Measurements from ENCODE around the gene ANKRD9.

The ANKRD9 gene

DNA sequence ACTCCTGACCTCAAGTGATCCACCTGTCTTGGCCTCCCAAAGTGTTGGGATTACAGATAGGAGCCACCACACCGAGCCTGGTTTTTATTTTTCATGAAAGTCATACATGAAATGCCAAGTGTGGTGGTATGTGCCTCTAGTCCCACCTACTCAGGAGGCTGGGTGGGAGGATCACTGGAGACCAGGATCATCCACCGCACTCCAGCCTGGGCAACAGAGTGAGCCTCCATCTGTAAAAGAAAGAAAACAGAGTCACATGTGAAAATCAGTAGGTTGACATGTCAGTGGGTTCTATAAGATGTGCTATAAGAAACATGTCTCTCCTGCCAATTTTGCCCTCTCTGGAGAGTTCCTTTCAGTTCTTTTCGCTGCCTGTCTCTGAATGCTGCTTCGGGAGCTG, 28.2 kb downstream of the ANKRD9 start:
- Histone ChIP-seq H3K27me3 (ENCODE audit: control insufficient read depth, insufficient read depth, low read length) (no peaks in the 10 kb centered on the region), H3K9me3 (ENCODE audit: control insufficient read depth, insufficient read depth, low read length) (no peaks in the 10 kb centered on the region), H3K27ac (ENCODE audit: low read depth, low read length) (no peak overlapping the region), H3K36me3 (ENCODE audit: control insufficient read depth, insufficient read depth, low read length) (no peaks in the 10 kb centered on the region), H3K4me1 (ENCODE audit: control insufficient read depth, insufficient read depth, low read length) (no peaks in the 10 kb centered on the region), H3K4me3 (ENCODE audit: low read depth, low read length) (no peak overlapping the region), H3K9ac (ENCODE audit: low read depth, low read length) (no peak overlapping the region)

DNA sequence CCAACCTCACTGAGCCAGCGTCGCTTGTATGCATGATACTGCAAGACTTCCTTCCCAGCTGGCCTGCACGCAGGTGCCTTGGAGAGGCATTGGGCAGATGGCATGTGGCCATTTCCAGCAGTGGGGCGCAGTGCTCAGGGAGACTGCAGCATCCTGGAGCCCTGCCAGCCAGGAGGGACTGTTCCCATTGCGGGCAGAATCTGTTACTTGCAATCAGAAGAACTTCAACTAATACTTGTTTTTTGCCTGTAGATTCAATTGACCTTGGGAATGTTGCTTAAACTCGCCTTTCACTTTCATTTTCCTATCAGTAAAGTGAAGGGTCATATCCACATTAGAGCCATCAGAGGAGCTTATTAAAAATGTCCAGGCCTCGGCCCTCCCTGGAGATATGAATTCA, 29.8 kb downstream of the ANKRD9 start:
- H3K27ac ChIP-seq (ENCODE audit: low read depth, low read length), result no peak overlapping the region

DNA sequence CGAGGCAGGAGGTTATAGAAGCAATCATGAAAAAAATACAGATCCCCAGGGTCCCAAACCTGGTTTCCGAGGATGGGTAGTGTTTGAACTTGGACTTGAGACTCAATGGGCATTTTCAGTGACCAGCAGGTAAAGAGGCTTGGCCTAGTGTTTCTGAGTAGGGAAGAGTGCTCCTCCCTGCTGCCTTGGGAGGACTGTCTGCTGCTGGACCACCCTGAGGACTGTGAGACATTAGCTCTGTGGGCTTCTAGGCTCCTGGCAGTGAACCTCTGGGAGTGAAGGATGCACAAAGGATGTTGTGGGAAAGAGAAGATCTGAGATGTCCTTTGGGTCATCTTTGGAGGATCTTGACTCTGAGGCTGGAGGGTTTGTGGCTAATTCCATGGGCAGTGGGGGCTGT, 30.5 kb downstream of the ANKRD9 start:
- Histone ChIP-seq H3K27me3 (ENCODE audit: control insufficient read depth, insufficient read depth, low read length) (no peaks in the 10 kb centered on the region), H3K4me1 (ENCODE audit: control insufficient read depth, insufficient read depth, low read length) (no peaks in the 10 kb centered on the region), H3K36me3 (ENCODE audit: control insufficient read depth, insufficient read depth, low read length) (no peaks in the 10 kb centered on the region), H3K9ac (ENCODE audit: low read depth, low read length) (no peak overlapping the region), H3K9me3 (ENCODE audit: control insufficient read depth, insufficient read depth, low read length) (no peaks in the 10 kb centered on the region), H3K27ac (ENCODE audit: low read depth, low read length) (no peak overlapping the region), H3K4me3 (ENCODE audit: low read depth, low read length) (no peak overlapping the region)

More for the DNA sequence above, 29.8 kb downstream of the ANKRD9 start:
- Histone ChIP-seq H3K27me3 (ENCODE audit: control insufficient read depth, insufficient read depth, low read length) (no peaks in the 10 kb centered on the region), H3K36me3 (ENCODE audit: control insufficient read depth, insufficient read depth, low read length) (no peaks in the 10 kb centered on the region), H3K9ac (ENCODE audit: low read depth, low read length) (no peak overlapping the region), H3K4me3 (ENCODE audit: low read depth, low read length) (no peak overlapping the region), H3K9me3 (ENCODE audit: control insufficient read depth, insufficient read depth, low read length) (no peaks in the 10 kb centered on the region), H3K4me1 (ENCODE audit: control insufficient read depth, insufficient read depth, low read length) (no peaks in the 10 kb centered on the region)

DNA sequence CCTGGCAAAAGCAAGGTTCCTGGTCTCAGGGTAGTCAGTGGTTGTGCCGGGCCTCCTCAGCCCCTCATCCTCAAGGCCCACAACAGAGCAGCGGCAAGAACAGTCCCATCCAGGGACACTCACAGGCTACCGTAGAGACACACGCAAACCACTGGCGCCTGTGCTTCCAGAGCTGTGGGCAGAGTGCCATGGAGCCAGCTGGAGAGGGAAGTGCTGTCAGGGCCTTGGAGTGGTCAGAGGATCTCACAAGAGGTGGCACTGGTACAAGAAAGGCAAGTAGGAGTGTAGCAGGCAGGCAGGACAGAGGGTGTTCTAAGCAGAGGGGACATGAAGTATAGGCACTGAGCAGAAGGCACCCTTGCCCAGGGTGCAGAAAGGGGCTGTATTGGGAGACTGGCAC, 34.6 kb downstream of the ANKRD9 start:
- Histone ChIP-seq H3K36me3 (ENCODE audit: control insufficient read depth, insufficient read depth, low read length) (no peaks in the 10 kb centered on the region), H3K9me3 (ENCODE audit: control insufficient read depth, insufficient read depth, low read length) (no peaks in the 10 kb centered on the region), H3K27ac (ENCODE audit: low read depth, low read length) (no peak overlapping the region), H3K4me1 (ENCODE audit: control insufficient read depth, insufficient read depth, low read length) (no peaks in the 10 kb centered on the region), H3K4me3 (ENCODE audit: low read depth, low read length) (no peak overlapping the region), H3K27me3 (ENCODE audit: control insufficient read depth, insufficient read depth, low read length) (no peaks in the 10 kb centered on the region), H3K9ac (ENCODE audit: low read depth, low read length) (no peak overlapping the region)

DNA sequence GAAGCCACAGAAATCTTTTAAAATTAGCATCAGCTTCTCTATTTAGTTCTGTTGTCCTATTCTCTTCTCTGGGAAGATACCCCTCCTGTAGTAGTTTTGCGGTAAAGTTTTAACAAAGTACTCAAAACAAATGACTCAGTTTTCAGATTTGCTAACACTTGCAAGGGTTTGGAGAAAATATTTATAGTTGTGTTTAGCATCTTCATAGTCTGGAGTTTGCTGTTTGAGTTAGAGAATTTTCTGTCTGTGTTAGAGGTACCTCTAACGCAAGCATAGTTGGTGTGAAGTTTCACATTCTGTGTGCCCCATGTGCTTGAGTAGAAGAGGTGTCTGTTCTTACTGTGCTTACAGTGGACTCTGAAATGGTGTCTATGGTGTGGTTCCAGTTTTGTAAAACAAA, 36.0 kb downstream of the ANKRD9 start:
- Histone ChIP-seq H3K27ac (ENCODE audit: low read depth, low read length) (no peak overlapping the region), H3K9ac (ENCODE audit: low read depth, low read length) (no peak overlapping the region), H3K36me3 (ENCODE audit: control insufficient read depth, insufficient read depth, low read length) (no peaks in the 10 kb centered on the region), H3K4me3 (ENCODE audit: low read depth, low read length) (no peak overlapping the region), H3K27me3 (ENCODE audit: control insufficient read depth, insufficient read depth, low read length) (no peaks in the 10 kb centered on the region), H3K9me3 (ENCODE audit: control insufficient read depth, insufficient read depth, low read length) (no peaks in the 10 kb centered on the region), H3K4me1 (ENCODE audit: control insufficient read depth, insufficient read depth, low read length) (no peaks in the 10 kb centered on the region)

DNA sequence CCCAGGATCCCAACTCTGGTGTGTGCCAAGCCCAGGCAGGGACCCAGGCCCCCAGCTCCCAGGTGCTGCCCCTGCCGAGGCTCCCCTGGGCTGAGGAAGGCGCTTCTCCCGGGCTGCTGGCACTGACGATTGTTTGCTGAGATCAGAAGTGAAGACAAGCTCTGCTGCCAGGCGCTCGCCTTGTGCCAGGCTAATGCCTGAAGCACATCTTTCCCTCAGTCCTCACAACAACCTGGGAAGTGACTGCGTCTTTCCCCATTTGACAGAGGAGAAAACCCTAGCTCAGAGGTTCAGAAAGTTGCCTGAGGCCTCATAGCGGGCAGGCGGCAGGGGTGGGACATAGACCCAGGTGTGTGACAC, 36.8 kb downstream of the ANKRD9 start:
- H3K9ac ChIP-seq (ENCODE audit: low read depth, low read length), result no peak overlapping the region
- H3K9me3 ChIP-seq (ENCODE audit: control insufficient read depth, insufficient read depth, low read length), result no peaks in the 10 kb centered on the region
- no peaks in the 10 kb centered on the region for H3K4me1 ChIP-seq (ENCODE audit: control insufficient read depth, insufficient read depth, low read length)
- H3K27ac ChIP-seq (ENCODE audit: low read depth, low read length), result no peak overlapping the region
- H3K4me3 ChIP-seq (ENCODE audit: low read depth, low read length), result no peak overlapping the region
- H3K36me3 ChIP-seq (ENCODE audit: control insufficient read depth, insufficient read depth, low read length), result no peaks in the 10 kb centered on the region
- no peaks in the 10 kb centered on the region for H3K27me3 ChIP-seq (ENCODE audit: control insufficient read depth, insufficient read depth, low read length)

DNA sequence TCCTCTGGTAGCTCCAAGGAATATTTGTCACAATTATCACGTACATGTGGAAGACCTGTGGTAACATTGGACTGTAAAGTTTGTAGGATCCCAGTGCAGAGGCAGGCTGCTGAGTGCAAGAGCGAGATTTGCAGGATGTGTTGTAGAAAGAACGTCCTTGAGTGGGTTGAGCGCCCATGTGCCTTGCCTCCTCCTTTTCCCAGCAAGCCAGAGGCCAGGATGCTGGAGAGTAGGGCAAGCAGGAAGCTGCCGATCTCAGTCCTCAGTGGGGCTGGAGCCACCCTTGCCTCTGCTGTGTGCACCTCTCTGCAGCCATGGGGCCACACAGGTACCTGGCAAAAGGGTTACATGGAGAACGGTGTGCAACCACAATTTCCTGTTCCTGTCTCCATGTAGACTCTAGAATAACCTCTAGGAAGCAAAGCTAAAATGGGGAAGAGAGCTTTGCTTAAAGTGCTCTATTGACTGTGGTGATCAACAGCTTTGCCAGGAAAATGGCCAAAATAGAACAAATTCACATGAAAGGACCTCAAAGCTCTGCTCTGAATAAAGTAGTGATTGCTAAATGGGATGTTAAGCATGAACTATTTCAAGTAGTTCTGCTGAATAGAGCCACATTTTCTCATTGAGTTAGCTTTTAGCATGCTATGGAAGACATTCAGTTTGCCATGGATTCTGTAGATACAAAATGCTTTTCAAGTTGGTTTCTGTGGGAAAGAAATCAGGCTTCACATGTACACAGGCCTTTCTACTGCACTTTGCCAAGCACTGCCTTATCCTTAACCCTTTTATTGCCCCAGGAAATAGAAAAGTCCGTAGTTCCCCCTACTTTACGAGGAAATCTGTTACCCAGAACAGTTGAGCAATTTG, 37.4 kb downstream of the ANKRD9 start:
- no peaks in the 10 kb centered on the region for H3K36me3 ChIP-seq (ENCODE audit: control insufficient read depth, insufficient read depth, low read length)
- no peaks in the 10 kb centered on the region for H3K27me3 ChIP-seq (ENCODE audit: control insufficient read depth, insufficient read depth, low read length)
- no peaks in the 10 kb centered on the region for H3K4me1 ChIP-seq (ENCODE audit: control insufficient read depth, insufficient read depth, low read length)
- no peak overlapping the region for H3K4me3 ChIP-seq (ENCODE audit: low read depth, low read length)
- H3K9me3 ChIP-seq (ENCODE audit: control insufficient read depth, insufficient read depth, low read length), result no peaks in the 10 kb centered on the region
- H3K27ac ChIP-seq (ENCODE audit: low read depth, low read length), result no peak overlapping the region
- H3K9ac ChIP-seq (ENCODE audit: low read depth, low read length), result no peak overlapping the region

DNA sequence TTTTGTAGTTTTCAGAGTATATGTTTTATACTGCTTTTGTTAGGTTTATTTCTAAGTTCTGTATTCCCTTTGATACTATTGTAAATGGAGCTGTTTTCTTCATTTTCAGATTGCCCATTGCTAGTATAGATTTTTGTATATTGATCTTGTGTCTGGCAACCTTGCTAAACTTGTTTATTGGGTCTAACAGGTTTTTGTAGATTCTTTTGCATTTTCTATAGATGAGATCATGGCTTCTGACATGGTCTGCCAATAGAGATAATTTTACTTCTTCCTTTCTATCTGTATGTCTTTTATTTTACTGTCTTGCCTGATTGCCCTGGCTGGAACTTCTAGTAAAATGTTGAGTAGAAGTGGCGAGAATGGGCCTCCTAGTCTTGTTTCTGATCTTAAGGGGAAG, 40.3 kb downstream of the ANKRD9 start:
- Histone ChIP-seq H3K36me3 (ENCODE audit: control insufficient read depth, insufficient read depth, low read length) (peaks cover 11% of the 10 kb centered on the region; the same call in 1 of the 2 replicates), H3K9me3 (ENCODE audit: control insufficient read depth, insufficient read depth, low read length) (no peaks in the 10 kb centered on the region), H3K9ac (ENCODE audit: low read depth, low read length) (no peak overlapping the region), H3K27me3 (ENCODE audit: control insufficient read depth, insufficient read depth, low read length) (no peaks in the 10 kb centered on the region), H3K4me1 (ENCODE audit: control insufficient read depth, insufficient read depth, low read length) (no peaks in the 10 kb centered on the region), H3K27ac (ENCODE audit: low read depth, low read length) (no peak overlapping the region), H3K4me3 (ENCODE audit: low read depth, low read length) (no peak overlapping the region)

DNA sequence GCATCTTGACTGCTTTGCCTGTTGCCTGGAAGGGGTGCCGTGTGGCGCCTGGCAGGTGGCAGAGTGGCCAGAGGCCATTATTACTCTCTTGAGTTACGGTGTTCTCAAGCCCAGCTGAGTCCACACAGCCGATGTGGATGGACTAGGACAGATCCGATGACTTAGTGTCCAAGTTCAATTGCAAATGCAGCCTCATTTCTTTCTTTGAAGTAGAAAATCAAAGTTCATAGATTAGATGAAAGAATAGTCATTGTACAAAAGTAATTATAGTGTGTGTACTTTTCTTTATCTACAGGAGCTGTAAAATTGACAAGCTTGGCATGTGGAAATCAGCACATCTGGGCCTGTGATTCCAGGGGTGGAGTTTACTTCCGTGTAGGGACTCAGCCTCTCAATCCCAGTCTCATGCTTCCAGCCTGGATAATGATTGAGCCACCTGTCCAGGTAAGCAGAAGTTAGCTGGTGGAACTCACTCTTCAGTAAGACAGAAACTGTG, 44.7 kb downstream of the ANKRD9 start:
- Histone ChIP-seq H3K36me3 (ENCODE audit: control insufficient read depth, insufficient read depth, low read length) (peaks cover 11% of the 10 kb centered on the region; the same call in 1 of the 2 replicates), H3K4me1 (ENCODE audit: control insufficient read depth, insufficient read depth, low read length) (no peaks in the 10 kb centered on the region), H3K9me3 (ENCODE audit: control insufficient read depth, insufficient read depth, low read length) (no peaks in the 10 kb centered on the region), H3K27me3 (ENCODE audit: control insufficient read depth, insufficient read depth, low read length) (no peaks in the 10 kb centered on the region), H3K27ac (ENCODE audit: low read depth, low read length) (no peak overlapping the region), H3K9ac (ENCODE audit: low read depth, low read length) (no peak overlapping the region), H3K4me3 (ENCODE audit: low read depth, low read length) (no peak overlapping the region)

DNA sequence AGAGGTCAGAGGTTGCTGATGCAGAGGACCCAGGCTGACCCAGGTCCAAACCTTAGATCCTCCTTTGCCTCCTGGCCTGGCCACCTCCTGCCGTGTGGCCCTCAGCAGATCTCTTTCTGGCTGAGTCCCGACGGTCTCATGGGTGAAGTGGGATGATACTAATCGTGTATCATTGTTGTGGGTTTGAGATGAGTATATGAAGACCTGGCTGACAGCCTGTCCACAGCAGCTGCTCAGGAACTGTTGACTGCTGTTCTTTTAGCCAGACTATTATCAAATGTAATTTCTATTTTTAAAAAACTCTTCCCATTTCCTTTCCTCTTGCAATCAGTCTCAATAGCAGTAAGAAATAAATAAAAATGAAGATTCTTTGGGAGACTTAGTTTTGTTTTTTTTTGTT, 45.6 kb downstream of the ANKRD9 start:
- H3K27ac ChIP-seq (ENCODE audit: low read depth, low read length), result no peak overlapping the region
- no peak overlapping the region for H3K4me3 ChIP-seq (ENCODE audit: low read depth, low read length)
- no peak overlapping the region for H3K9ac ChIP-seq (ENCODE audit: low read depth, low read length)
- H3K36me3 ChIP-seq (ENCODE audit: control insufficient read depth, insufficient read depth, low read length), result peaks cover 11% of the 10 kb centered on the region; the same call in 1 of the 2 replicates
- no peaks in the 10 kb centered on the region for H3K4me1 ChIP-seq (ENCODE audit: control insufficient read depth, insufficient read depth, low read length)
- no peaks in the 10 kb centered on the region for H3K27me3 ChIP-seq (ENCODE audit: control insufficient read depth, insufficient read depth, low read length)
- no peaks in the 10 kb centered on the region for H3K9me3 ChIP-seq (ENCODE audit: control insufficient read depth, insufficient read depth, low read length)

DNA sequence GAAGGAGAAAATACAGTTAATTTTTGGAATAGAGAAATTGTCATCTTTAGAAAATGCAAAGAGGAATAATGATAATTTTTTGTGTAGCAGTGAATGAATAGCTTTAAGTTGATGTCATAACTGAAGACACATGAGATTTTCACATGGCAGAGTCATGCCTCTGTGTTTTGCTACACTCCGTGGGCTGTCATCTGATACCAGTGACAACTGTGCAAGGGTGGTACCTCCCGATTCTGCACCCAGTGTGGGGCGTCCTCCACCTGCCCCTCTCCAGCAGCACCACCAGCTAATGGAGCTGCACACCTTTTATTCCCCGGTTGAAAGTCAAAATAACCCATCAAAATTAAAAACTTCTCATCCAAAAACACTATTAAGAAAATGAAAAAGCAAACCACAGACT, 47.2 kb downstream of the ANKRD9 start:
- H3K4me3 ChIP-seq (ENCODE audit: low read depth, low read length), result no peak overlapping the region
- H3K27ac ChIP-seq (ENCODE audit: low read depth, low read length), result no peak overlapping the region
- no peak overlapping the region for H3K9ac ChIP-seq (ENCODE audit: low read depth, low read length)
- H3K9me3 ChIP-seq (ENCODE audit: control insufficient read depth, insufficient read depth, low read length), result no peaks in the 10 kb centered on the region
- H3K36me3 ChIP-seq (ENCODE audit: control insufficient read depth, insufficient read depth, low read length), result peaks cover 13% of the 10 kb centered on the region; the same call in 1 of the 2 replicates
- H3K27me3 ChIP-seq (ENCODE audit: control insufficient read depth, insufficient read depth, low read length), result no peaks in the 10 kb centered on the region
- H3K4me1 ChIP-seq (ENCODE audit: control insufficient read depth, insufficient read depth, low read length), result no peaks in the 10 kb centered on the region

Data from HUES48 (cell line).